OCI-LY1 (cell line): Measurements from ENCODE around the gene TMBIM4.
A peak's percentile ranks its signal among the peaks of the same experiment; 100 is the strongest.

Source experiments
- H2AFZ ChIP-seq: fragments of 200-600 bp; sonication (generic), shearing (Covaris generic); 2 replicates; pipeline ENCODE4 v1.6.0; 2014; ENCODE audit warnings: antibody characterized with exemption, mild to moderate bottlenecking, low read length
- H3F3A ChIP-seq: fragments of 200-600 bp; sonication (generic), shearing (Covaris generic); 2 replicates; pipeline ENCODE4 v1.6.0; 2014; ENCODE audit warnings: mild to moderate bottlenecking, antibody characterized with exemption, low read length, moderate library complexity; ENCODE audit not compliant: insufficient read depth
- H3K27ac ChIP-seq: fragments of 200-600 bp; sonication (generic); 2 replicates; pipeline ENCODE4 v1.5.1; 2014; ENCODE audit warnings: low read length, mixed run types, mild to moderate bottlenecking, low read depth; ENCODE audit not compliant: poor library complexity, severe bottlenecking
- H3K27me3 ChIP-seq: fragments of 200-600 bp; sonication (generic); 2 replicates; pipeline ENCODE4 v1.6.0; 2014; ENCODE audit warnings: antibody characterized with exemption, mild to moderate bottlenecking, low read length, moderate library complexity; ENCODE audit not compliant: insufficient read depth
- H3K36me3 ChIP-seq: fragments of 200-600 bp; sonication (generic); 2 replicates; pipeline ENCODE4 v1.6.1; 2014; ENCODE audit warnings: mild to moderate bottlenecking, antibody characterized with exemption, low read length, moderate library complexity, mixed read lengths; ENCODE audit not compliant: insufficient read depth
- H3K4me1 ChIP-seq: fragments of 200-600 bp; sonication (generic); 2 replicates; pipeline ENCODE4 v1.5.1; 2014; ENCODE audit warnings: mild to moderate bottlenecking, low read length, moderate library complexity; ENCODE audit not compliant: insufficient read depth, severe bottlenecking
- H3K4me2 ChIP-seq: fragments of 200-600 bp; sonication (generic), shearing (Covaris generic); 2 replicates; pipeline ENCODE4 v1.6.1; 2014; ENCODE audit warnings: low read length
- H3K4me3 ChIP-seq: fragments of 200-600 bp; sonication (generic); 2 replicates; pipeline ENCODE4 v1.5.1; 2014; ENCODE audit warnings: low read length, low read depth, mild to moderate bottlenecking, mixed read lengths; ENCODE audit not compliant: poor library complexity, severe bottlenecking
- H3K79me2 ChIP-seq: fragments of 200-600 bp; shearing (Covaris generic); 2 replicates; pipeline ENCODE4 v1.6.1; 2016; ENCODE audit warnings: mixed run types, low read length, mixed read lengths; ENCODE audit not compliant: insufficient read depth
- H3K9ac ChIP-seq: fragments of 200-600 bp; sonication (generic), shearing (Covaris generic); 2 replicates; pipeline ENCODE4 v1.6.1; 2014; ENCODE audit warnings: mild to moderate bottlenecking, low read length, mixed read lengths
- H3K9me2 ChIP-seq: fragments of 200-600 bp; sonication (generic), shearing (Covaris generic); 2 replicates; pipeline ENCODE4 v1.6.1; 2014; ENCODE audit warnings: low read depth, mild to moderate bottlenecking, low read length, mixed read lengths
- H3K9me3 ChIP-seq: fragments of 200-600 bp; shearing (Covaris generic); 2 replicates; pipeline ENCODE4 v1.6.1; 2014; ENCODE audit warnings: low read length, mixed read lengths
- H4K20me1 ChIP-seq: fragments of 200-600 bp; sonication (generic), shearing (Covaris generic); 2 replicates; pipeline ENCODE4 v1.6.0; 2016; ENCODE audit warnings: mild to moderate bottlenecking, low read length; ENCODE audit not compliant: insufficient read depth
- CTCF ChIP-seq: fragments of 200-600 bp; sonication (generic), shearing (Covaris generic); IDR thresholded peaks from 2 replicates; pipeline ENCODE4 v1.5.1; 2017; ENCODE audit warnings: mild to moderate bottlenecking, antibody characterized with exemption, low read length, moderate library complexity, mixed read lengths
- EZH2 ChIP-seq: fragments of 200-600 bp; sonication (generic), shearing (Covaris generic); IDR thresholded peaks from 2 replicates; pipeline ENCODE4 v1.8.0; 2017; ENCODE audit warnings: borderline replicate concordance, mixed run types, mild to moderate bottlenecking, antibody characterized with exemption, low read length, moderate library complexity, mixed read lengths

The TMBIM4 gene

GRCh38 chr12:66108386-66108785, 61.4 kb downstream of the TMBIM4 start:
- Histone ChIP-seq H3K36me3 (no peaks in the 10 kb centered on the region), H3K79me2 (no peaks in the 10 kb centered on the region), H3K27ac (no peak overlapping the region), H3K4me2 (no peak overlapping the region), H3K4me3 (no peak overlapping the region), H4K20me1 (no peaks in the 10 kb centered on the region), H3K9ac (no peak overlapping the region), H3K9me2 (no peaks in the 10 kb centered on the region), H3K27me3 (no peaks in the 10 kb centered on the region), H2AFZ (no peak overlapping the region), H3F3A (no peaks in the 10 kb centered on the region), H3K9me3 (no peaks in the 10 kb centered on the region), H3K4me1 (no peaks in the 10 kb centered on the region)
- TF ChIP-seq CTCF (no peak), EZH2 (no peak)

DNA sequence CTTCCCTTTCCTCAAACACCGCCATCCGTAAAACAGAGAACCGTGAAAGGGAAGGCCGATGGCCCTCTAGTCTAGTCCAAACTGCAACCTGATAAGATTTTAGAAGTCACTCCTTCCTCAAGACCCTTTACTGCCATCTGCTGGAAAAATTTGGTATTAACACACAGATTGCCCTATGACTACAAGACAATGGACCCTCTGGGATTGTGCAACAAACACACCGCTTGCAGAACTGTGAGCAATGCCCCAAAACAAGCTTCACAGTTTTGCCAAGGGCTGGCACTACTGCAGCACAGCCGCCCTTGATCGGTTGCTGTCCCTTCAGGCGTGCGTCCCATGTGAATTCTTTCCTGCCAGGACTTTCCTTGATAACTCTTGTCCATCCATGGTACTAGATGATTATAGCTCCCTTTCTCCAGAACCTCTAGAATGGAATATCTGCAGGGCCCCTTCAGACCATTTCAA, 62.3 kb downstream of the TMBIM4 start:
- Histone ChIP-seq H3K9ac (no peak overlapping the region), H3K27ac (no peak overlapping the region), H2AFZ (no peak overlapping the region), H3K9me2 (no peaks in the 10 kb centered on the region), H3K27me3 (no peaks in the 10 kb centered on the region), H4K20me1 (no peaks in the 10 kb centered on the region), H3K4me3 (no peak overlapping the region), H3K79me2 (no peaks in the 10 kb centered on the region), H3K9me3 (no peaks in the 10 kb centered on the region), H3K4me2 (no peak overlapping the region), H3K4me1 (no peaks in the 10 kb centered on the region), H3F3A (no peaks in the 10 kb centered on the region), H3K36me3 (no peaks in the 10 kb centered on the region)
- TF ChIP-seq EZH2 (no peak), CTCF (peak; percentile 66)

DNA sequence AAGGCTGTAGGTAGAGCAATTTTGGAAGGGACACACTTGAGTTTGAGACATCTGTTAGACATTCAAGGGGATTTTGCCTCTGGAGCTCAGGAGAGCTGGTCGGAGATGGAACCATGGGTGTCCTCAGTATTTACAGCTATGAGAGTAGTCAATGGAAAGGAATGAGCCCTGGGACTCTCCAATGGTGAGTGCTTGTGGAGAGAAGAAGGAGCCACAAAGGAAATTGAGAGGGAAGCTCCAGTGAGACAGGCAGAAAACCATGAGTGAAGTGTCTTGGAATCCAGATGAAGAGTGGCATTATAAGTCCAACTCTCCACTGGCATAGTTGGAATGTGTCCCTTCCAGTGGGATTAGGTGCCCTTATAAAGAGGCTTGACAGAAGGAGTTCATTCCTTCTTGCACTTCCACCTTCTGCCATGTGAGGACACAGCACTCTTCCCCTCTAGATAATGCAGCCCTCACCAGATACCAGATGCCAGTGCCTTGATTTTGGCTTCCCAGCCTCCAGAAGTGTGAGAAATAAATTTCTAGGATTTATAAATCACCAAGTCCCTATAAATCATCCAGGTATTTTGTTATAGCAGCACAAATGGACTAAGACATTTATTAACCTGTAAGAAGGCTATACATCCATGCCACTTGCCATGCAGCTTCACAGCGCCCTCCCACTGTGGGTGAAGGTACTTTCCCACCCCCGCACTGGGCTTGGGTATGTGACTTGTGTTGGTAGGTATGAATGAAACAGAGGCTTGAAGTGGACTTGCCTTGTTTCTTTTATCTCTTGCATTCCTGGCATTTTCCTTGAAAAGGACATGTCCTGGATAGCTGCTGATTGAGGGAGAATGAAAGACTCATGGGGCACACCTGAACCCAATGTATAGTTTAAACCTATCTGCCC, 66.5 kb downstream of the TMBIM4 start:
- TF ChIP-seq EZH2 (no peak), CTCF (peak; percentile 49)
- no peaks in the 10 kb centered on the region for H4K20me1 ChIP-seq
- no peaks in the 10 kb centered on the region for H3F3A ChIP-seq
- H3K4me3 ChIP-seq, result no peak overlapping the region
- H3K4me2 ChIP-seq, result no peak overlapping the region
- no peaks in the 10 kb centered on the region for H3K9me2 ChIP-seq
- no peaks in the 10 kb centered on the region for H3K27me3 ChIP-seq
- no peaks in the 10 kb centered on the region for H3K4me1 ChIP-seq
- no peak overlapping the region for H3K9ac ChIP-seq
- no peak overlapping the region for H3K27ac ChIP-seq
- H3K9me3 ChIP-seq, result no peaks in the 10 kb centered on the region
- H3K36me3 ChIP-seq, result no peaks in the 10 kb centered on the region
- H2AFZ ChIP-seq, result no peak overlapping the region
- no peaks in the 10 kb centered on the region for H3K79me2 ChIP-seq
